Measurements from ENCODE around the gene ITPK1.

ITPK1 gene

DNA sequence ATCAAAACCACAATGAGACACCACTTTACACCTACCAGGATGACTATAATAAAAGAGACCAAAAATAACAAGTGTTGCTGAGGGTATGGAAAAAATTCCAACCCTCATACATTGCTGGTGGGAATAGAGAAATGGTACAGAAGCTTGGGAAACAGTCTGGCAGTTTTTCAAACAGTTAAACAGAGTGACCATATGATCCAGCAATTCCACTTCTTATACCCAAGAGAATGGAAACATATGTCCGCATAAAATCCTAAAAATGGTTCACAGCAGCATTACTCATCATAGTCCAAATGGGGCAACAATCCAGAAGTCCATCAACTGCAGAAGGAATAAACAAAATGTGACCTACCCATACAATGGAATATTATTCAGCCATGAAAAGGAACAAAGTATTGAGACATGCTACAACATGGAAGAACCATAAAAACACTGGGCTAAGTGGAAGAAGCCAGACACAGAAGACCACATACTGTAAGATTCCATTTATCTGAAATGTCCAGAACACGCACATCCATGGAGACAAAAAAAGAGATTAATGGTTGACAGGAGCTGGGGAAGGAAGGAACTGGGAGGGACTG lies 148.3 kb downstream of the ITPK1 start:
- H3K36me3 ChIP-seq (ENCODE audit: control insufficient read depth in 1 of 2, insufficient read depth in 2 of 2, low read length in 2 of 2), result no peaks in the 10 kb centered on the region
- no peak overlapping the region for H3K27ac ChIP-seq (ENCODE audit: low read length)

DNA sequence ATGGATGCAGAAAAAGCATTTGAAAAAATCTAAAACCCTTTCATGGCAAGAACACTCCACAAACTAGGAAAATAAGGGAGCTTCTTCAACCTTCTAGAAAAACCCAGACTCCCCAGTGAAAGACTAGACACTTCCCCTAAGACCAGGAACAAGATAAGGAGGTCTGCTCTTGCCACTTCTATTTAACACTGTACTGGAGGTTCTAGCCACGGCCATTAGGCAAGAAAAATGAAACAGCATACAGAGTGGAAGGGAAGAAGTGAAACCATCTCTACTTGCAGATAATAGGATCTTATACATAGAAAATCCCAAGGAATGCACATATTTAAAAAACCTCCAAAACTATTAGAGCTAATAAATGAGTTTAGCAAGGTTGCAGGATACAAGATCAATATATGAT lies 150.4 kb downstream of the ITPK1 start:
- Histone ChIP-seq H3K4me1 (ENCODE audit: control insufficient read depth in 1 of 2, insufficient read depth in 2 of 2, low read length in 2 of 2) (peaks cover 6 to 22% of the 10 kb centered on the region in 2 donors), H3K36me3 (ENCODE audit: control insufficient read depth in 1 of 2, insufficient read depth in 2 of 2, low read length in 2 of 2) (peaks cover 4 to 14% of the 10 kb centered on the region in 2 donors), H3K27me3 (ENCODE audit: low read depth, low read length) (no peaks in the 10 kb centered on the region), H3K9me3 (ENCODE audit: control insufficient read depth in 1 of 2, low read length in 2 of 2) (no peaks in the 10 kb centered on the region), H3K4me3 (ENCODE audit: low read depth in 1 of 2, low read length in 2 of 2) (no peak overlapping the region), H3K27ac (ENCODE audit: low read length) (no peak overlapping the region)

More for the DNA sequence above, 148.3 kb downstream of the ITPK1 start:
- Histone ChIP-seq H3K4me3 (ENCODE audit: low read depth in 1 of 2, low read length in 2 of 2) (no peak overlapping the region), H3K27me3 (ENCODE audit: low read depth, low read length) (no peaks in the 10 kb centered on the region), H3K4me1 (ENCODE audit: control insufficient read depth in 1 of 2, insufficient read depth in 2 of 2, low read length in 2 of 2) (peaks cover 6 to 22% of the 10 kb centered on the region in 2 donors), H3K9me3 (ENCODE audit: control insufficient read depth in 1 of 2, low read length in 2 of 2) (no peaks in the 10 kb centered on the region)

DNA sequence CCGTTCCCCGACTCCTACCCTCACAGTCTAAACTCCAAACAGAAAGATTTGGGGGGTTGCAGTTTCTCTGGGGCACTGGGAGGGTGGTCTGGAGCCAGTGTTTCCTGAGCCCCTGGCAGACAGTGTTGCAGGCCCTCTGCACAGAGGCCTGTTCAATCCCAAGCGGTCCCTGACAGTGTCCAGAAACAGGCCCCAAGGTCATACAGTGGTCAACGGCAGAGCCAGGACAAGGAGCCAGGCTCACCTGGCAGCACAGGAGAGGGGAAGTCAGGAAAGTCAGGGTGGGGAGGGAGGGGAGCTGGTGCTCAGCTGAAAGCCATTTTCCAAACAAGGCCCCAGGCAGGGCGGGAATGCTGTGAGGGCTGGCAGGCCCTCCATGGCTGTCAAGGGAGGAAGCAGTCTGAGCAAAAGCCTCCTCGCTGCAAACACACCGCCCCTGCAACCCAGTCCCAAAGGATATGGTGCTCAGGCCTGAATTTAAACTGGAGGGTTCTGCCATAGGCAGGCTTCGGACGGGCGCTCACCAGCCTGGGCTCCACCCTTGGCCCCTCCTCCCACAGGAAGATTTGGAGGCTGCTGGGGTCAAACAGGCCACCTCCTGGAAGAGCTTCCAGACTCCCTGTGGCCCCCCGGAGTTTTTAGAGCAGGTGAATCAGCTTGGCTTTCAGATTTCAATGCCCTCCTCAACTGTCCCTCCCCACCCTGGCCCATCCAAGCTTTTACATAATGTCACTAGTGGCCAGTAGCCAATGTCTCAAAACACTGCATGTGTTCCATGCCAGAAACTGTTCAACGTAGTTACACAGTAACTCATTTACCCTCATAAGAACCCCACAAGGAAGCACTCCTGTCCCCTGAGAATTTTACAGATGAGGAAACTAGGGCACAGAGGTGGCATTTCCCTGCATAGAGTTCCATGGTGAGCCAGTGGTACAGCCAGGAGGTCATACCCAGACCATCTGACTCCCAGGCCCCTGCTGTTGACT lies 151.3 kb downstream of the ITPK1 start:
- Histone ChIP-seq H3K27ac (ENCODE audit: low read length) (no peak overlapping the region), H3K27me3 (ENCODE audit: low read depth, low read length) (no peaks in the 10 kb centered on the region), H3K9me3 (ENCODE audit: control insufficient read depth in 1 of 2, low read length in 2 of 2) (no peaks in the 10 kb centered on the region), H3K4me3 (ENCODE audit: low read depth in 1 of 2, low read length in 2 of 2) (no peak overlapping the region), H3K4me1 (ENCODE audit: control insufficient read depth in 1 of 2, insufficient read depth in 2 of 2, low read length in 2 of 2) (peaks cover 6 to 22% of the 10 kb centered on the region in 2 donors), H3K36me3 (ENCODE audit: control insufficient read depth in 1 of 2, insufficient read depth in 2 of 2, low read length in 2 of 2) (peaks cover 4 to 14% of the 10 kb centered on the region in 2 donors)

DNA sequence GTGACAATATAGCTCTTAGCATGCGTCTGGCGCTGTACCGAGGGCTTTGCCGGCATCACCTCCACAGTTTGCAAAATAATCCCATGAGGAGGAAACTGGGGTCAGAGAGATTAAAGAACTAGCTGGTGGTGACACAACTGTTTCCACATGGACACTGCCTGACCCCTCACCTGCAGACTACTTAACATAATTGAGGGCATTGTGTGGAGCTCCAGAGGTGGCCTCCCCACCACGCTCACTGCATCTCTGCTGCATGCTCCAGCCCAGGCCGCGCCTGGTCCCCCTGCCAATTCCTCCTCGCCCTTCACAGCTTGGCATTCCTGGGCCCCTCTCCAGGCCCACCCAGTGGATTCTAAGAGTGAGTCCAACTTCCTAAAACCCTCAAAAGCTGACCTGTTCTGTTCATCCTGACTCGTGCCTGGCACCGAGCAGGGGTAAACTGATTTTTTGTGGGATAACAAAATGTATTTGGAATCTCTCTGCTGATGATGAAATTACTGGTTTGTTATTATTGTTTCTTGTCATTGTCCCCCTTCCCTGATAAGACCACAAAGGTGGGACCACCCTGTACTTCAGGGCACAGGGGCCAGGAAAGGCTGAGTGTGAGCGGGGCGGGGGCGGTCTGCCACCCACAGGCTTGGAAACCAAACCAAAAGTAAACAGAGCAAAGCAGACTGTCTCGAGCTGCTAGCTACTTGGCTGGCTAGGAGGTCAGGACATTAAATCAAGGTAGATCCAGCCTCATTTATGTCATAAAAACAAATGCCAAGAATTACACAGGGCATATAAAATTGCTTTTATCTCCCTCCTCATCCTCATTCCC lies 152.2 kb downstream of the ITPK1 start:
- Histone ChIP-seq H3K4me1 (ENCODE audit: control insufficient read depth in 1 of 2, insufficient read depth in 2 of 2, low read length in 2 of 2) (peaks cover 6 to 22% of the 10 kb centered on the region in 2 donors), H3K36me3 (ENCODE audit: control insufficient read depth in 1 of 2, insufficient read depth in 2 of 2, low read length in 2 of 2) (peaks cover 4 to 22% of the 10 kb centered on the region in 2 donors), H3K27ac (ENCODE audit: low read length) (no peak overlapping the region), H3K27me3 (ENCODE audit: low read depth, low read length) (no peaks in the 10 kb centered on the region), H3K9me3 (ENCODE audit: control insufficient read depth in 1 of 2, low read length in 2 of 2) (no peaks in the 10 kb centered on the region), H3K4me3 (ENCODE audit: low read depth in 1 of 2, low read length in 2 of 2) (no peak overlapping the region)

- H3K36me3 ChIP-seq (ENCODE audit: control insufficient read depth in 1 of 2, insufficient read depth in 2 of 2, low read length in 2 of 2), result peaks cover 11 to 30% of the 10 kb centered on the region in 2 donors
- H3K27ac ChIP-seq (ENCODE audit: low read length), result no peak overlapping the region
- H3K9me3 ChIP-seq (ENCODE audit: control insufficient read depth in 1 of 2, low read length in 2 of 2), result no peaks in the 10 kb centered on the region
- H3K27me3 ChIP-seq (ENCODE audit: low read depth, low read length), result no peaks in the 10 kb centered on the region
- H3K4me3 ChIP-seq (ENCODE audit: low read depth in 1 of 2, low read length in 2 of 2), result no peak overlapping the region
- H3K4me1 ChIP-seq (ENCODE audit: control insufficient read depth in 1 of 2, insufficient read depth in 2 of 2, low read length in 2 of 2), result peaks cover 6 to 22% of the 10 kb centered on the region in 2 donors
Observed at GRCh38 chr14:92962831-92963095, 153.0 kb downstream of the ITPK1 start.

DNA sequence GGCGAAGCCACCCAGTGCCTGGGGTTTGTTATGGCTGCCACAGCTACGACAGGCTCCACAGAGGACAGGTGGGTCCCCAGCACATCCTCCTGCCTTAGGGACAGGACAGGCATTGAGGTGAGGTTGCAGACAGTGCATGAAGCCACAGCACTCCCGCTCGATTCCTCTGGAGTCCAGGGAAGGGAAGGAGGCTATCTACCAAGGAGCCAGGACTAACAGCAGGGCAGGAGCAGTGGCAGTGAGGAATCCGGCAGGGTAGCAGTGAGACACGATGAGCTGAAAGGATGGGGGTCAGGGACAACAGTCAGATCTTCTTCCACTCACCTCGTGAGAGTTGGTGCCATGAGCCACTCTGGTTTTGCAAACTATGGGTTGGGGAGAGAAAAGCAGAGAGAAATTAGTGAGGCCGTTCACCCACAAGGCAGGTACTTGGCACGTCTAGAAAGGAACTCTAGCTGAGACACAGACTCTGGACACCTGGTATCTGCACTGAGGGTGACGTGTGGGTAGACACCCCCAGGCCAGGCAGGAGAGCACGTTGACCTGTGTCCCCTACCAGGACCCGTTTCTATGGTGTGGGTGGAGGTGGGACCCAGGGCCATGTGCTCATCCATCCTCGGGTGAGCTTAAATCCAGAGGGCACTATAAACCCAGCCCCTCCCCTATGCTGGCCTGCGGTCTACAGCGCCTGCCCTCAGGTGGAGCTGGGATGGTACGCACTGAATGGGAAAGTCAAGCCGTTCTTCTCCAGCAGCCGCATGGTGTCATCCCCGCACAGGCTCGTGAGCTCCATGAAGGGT lies 153.5 kb downstream of the ITPK1 start:
- H3K4me1 ChIP-seq (ENCODE audit: control insufficient read depth in 1 of 2, insufficient read depth in 2 of 2, low read length in 2 of 2), result peaks cover 6 to 22% of the 10 kb centered on the region in 2 donors

DNA sequence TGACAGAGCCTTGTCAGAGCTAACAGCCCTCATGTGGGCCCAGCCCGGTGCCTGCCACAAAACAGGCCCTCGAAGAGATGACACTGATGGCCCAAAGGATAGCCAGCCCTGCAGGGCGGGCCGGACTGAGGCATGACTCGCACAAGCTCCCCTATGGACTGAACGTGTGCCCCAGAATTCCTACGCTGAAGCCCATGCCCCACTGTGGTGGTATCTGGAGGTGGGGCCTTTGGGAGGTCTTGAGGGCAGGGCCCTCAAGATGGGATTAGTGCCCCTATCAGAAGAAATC lies 154.2 kb downstream of the ITPK1 start:
- Histone ChIP-seq H3K27ac (ENCODE audit: low read length) (no peak overlapping the region), H3K9me3 (ENCODE audit: control insufficient read depth in 1 of 2, low read length in 2 of 2) (no peaks in the 10 kb centered on the region), H3K36me3 (ENCODE audit: control insufficient read depth in 1 of 2, insufficient read depth in 2 of 2, low read length in 2 of 2) (peaks cover 18 to 42% of the 10 kb centered on the region in 2 donors), H3K4me3 (ENCODE audit: low read depth in 1 of 2, low read length in 2 of 2) (no peak overlapping the region), H3K4me1 (ENCODE audit: control insufficient read depth in 1 of 2, insufficient read depth in 2 of 2, low read length in 2 of 2) (peaks cover 6 to 22% of the 10 kb centered on the region in 2 donors), H3K27me3 (ENCODE audit: low read depth, low read length) (no peaks in the 10 kb centered on the region)

More for the DNA sequence above, 153.5 kb downstream of the ITPK1 start:
- H3K9me3 ChIP-seq (ENCODE audit: control insufficient read depth in 1 of 2, low read length in 2 of 2), result no peaks in the 10 kb centered on the region
- H3K27ac ChIP-seq (ENCODE audit: low read length), result no peak overlapping the region
- H3K36me3 ChIP-seq (ENCODE audit: control insufficient read depth in 1 of 2, insufficient read depth in 2 of 2, low read length in 2 of 2), result peaks cover 16 to 35% of the 10 kb centered on the region in 2 donors
- H3K4me3 ChIP-seq (ENCODE audit: low read depth in 1 of 2, low read length in 2 of 2), result no peak overlapping the region
- no peaks in the 10 kb centered on the region for H3K27me3 ChIP-seq (ENCODE audit: low read depth, low read length)

- H3K4me3 ChIP-seq (ENCODE audit: low read depth in 1 of 2, low read length in 2 of 2), result no peak overlapping the region
- H3K27me3 ChIP-seq (ENCODE audit: low read depth, low read length), result no peaks in the 10 kb centered on the region
- peaks cover 6 to 22% of the 10 kb centered on the region in 2 donors for H3K4me1 ChIP-seq (ENCODE audit: control insufficient read depth in 1 of 2, insufficient read depth in 2 of 2, low read length in 2 of 2)
- H3K36me3 ChIP-seq (ENCODE audit: control insufficient read depth in 1 of 2, insufficient read depth in 2 of 2, low read length in 2 of 2), result peaks cover 18 to 42% of the 10 kb centered on the region in 2 donors
- H3K9me3 ChIP-seq (ENCODE audit: control insufficient read depth in 1 of 2, low read length in 2 of 2), result no peaks in the 10 kb centered on the region
- H3K27ac ChIP-seq (ENCODE audit: low read length), result no peak overlapping the region
Observed at GRCh38 chr14:92960706-92961566, 154.8 kb downstream of the ITPK1 start.

- Histone ChIP-seq H3K27ac (ENCODE audit: low read length) (no peak overlapping the region), H3K27me3 (ENCODE audit: low read depth, low read length) (no peaks in the 10 kb centered on the region), H3K4me3 (ENCODE audit: low read depth in 1 of 2, low read length in 2 of 2) (no peak overlapping the region), H3K4me1 (ENCODE audit: control insufficient read depth in 1 of 2, insufficient read depth in 2 of 2, low read length in 2 of 2) (peaks cover 6 to 18% of the 10 kb centered on the region in 2 donors), H3K36me3 (ENCODE audit: control insufficient read depth in 1 of 2, insufficient read depth in 2 of 2, low read length in 2 of 2) (peaks cover 24 to 42% of the 10 kb centered on the region in 2 donors), H3K9me3 (ENCODE audit: control insufficient read depth in 1 of 2, low read length in 2 of 2) (no peaks in the 10 kb centered on the region)
Observed at GRCh38 chr14:92959761-92960680, 155.7 kb downstream of the ITPK1 start.

Measured in muscle layer of duodenum (tissue), 2 donors.